ENCODE results near the gene KANSL1. TPM values are rescaled to one million over a fixed set of nuclear protein-coding genes. Genes with fewer than 3 reads are reported as not detected.
A peak's percentile ranks its signal among the peaks of the same experiment; 100 is the strongest.
"Not testable (repeated sequence)": the region's sequence is repeated elsewhere in the genome, so short reads cannot be mapped to it uniquely, and the experiment has no call there.

Gene KANSL1
- total RNA-seq, 2 donors from 2014 or later: 137 to 144 TPM

DNA sequence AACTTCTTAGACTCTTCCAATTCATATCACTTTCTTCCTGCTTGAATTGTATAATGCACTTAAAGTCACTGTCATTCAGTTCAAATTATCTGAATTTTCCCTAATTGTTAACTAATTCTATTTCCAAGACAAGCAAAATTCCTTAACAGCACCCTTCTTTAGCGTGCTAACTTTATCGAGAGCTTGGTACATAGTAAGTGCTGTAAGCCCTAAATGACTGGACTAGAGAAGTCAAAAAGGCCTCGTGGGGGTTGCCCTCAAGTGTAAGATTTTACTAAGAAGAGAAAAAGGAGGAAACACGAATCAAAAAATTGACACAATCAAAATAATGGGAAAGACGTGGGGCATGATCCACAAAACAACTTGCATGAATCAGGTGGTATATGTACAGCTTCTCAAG is 11.3 kb downstream of the KANSL1 start:
- H3K4me1 Mint-ChIP-seq: peaks cover 66% of the 10 kb centered on the region
- no peak for DNase-seq
- Histone ChIP-seq H3K27ac (ENCODE audit: low read depth, low read length) (no peak overlapping the region), H3K36me3 (ENCODE audit: control insufficient read depth, insufficient read depth, low read length) (peaks cover 15% of the 10 kb centered on the region), H3K4me3 (ENCODE audit: low read length) (no peak overlapping the region), H3K4me1 (ENCODE audit: control insufficient read depth, insufficient read depth, low read length) (peaks cover 2% of the 10 kb centered on the region), H3K27me3 (ENCODE audit: control insufficient read depth, insufficient read depth, low read length, poor library complexity, severe bottlenecking) (no peaks in the 10 kb centered on the region), H3K9ac (ENCODE audit: extremely low read depth, low read length, poor library complexity, severe bottlenecking) (no peak overlapping the region), H3K9me3 (ENCODE audit: control insufficient read depth, low read length) (no peaks in the 10 kb centered on the region)
- peaks cover 2% of the 10 kb centered on the region for H3K36me3 Mint-ChIP-seq (ENCODE audit: low read depth)
- no peaks in the 10 kb centered on the region for H3K27me3 Mint-ChIP-seq (ENCODE audit: insufficient read depth)
- 91% methylated on average over 5 of the region's 5 CpGs for WGBS, 2 experiments (ENCODE audit: insufficient coverage in 1 of 2, insufficient read length in 1 of 2)
- H3K9me3 Mint-ChIP-seq: no peaks in the 10 kb centered on the region
- no peak overlapping the region for H3K4me3 Mint-ChIP-seq
- TF ChIP-seq, protein P1, sequence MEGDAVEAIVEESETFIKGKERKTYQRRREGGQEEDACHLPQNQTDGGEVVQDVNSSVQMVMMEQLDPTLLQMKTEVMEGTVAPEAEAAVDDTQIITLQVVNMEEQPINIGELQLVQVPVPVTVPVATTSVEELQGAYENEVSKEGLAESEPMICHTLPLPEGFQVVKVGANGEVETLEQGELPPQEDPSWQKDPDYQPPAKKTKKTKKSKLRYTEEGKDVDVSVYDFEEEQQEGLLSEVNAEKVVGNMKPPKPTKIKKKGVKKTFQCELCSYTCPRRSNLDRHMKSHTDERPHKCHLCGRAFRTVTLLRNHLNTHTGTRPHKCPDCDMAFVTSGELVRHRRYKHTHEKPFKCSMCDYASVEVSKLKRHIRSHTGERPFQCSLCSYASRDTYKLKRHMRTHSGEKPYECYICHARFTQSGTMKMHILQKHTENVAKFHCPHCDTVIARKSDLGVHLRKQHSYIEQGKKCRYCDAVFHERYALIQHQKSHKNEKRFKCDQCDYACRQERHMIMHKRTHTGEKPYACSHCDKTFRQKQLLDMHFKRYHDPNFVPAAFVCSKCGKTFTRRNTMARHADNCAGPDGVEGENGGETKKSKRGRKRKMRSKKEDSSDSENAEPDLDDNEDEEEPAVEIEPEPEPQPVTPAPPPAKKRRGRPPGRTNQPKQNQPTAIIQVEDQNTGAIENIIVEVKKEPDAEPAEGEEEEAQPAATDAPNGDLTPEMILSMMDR (conservative IDR thresholded peaks at IDR 0.05): no peak
- peak overlapping the region; percentile 1 for H3K27ac Mint-ChIP-seq

DNA sequence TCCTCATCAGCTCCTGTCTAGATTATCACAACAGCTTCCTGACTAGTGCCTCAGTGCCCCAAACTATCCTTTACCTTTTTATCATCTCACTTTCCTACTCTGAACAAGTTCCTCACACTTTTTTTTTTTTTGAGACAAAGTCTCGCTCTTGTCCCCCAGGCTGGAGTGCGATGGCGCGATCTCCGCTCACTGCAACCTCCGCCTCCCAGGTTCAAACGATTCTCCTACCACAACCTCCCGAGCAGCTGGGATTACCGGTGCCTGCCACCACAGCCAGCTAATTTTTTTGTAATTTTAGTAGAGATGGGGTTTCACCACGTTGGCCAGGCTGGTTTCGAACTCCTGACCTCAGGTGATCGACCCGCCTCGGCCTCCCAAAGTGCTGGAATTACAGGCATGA is 11.9 kb downstream of the KANSL1 start:
- DNase-seq; H3K27ac ChIP-seq (ENCODE audit: low read depth, low read length); H3K4me1 ChIP-seq (ENCODE audit: control insufficient read depth, insufficient read depth, low read length): not testable (repeated sequence)

DNA sequence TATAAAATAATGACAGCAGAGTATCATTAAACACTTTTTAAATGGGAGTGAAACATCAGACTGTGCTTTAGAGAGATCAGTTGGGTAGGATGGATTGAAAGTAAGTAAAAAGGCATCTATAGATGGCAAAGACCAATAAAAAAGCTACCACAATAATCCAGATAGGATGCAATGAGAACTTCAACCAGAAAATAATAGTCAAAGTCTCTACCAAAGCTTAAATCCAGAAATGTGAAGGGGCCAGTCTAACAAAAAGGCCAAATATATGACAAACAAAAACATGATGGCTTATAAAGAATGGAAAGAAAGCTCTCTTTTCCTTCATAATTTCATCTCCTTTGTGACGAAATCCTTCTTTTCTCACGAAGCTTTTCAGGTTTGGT is 12.3 kb downstream of the KANSL1 start:
- H3K4me1 Mint-ChIP-seq: peaks cover 63% of the 10 kb centered on the region
- peaks cover 2% of the 10 kb centered on the region for H3K36me3 Mint-ChIP-seq (ENCODE audit: low read depth)
- H3K4me3 Mint-ChIP-seq: no peak overlapping the region
- H3K27me3 Mint-ChIP-seq (ENCODE audit: insufficient read depth): no peaks in the 10 kb centered on the region
- Histone ChIP-seq H3K36me3 (ENCODE audit: control insufficient read depth, insufficient read depth, low read length) (peaks cover 15% of the 10 kb centered on the region), H3K9me3 (ENCODE audit: control insufficient read depth, low read length) (no peaks in the 10 kb centered on the region), H3K27me3 (ENCODE audit: control insufficient read depth, insufficient read depth, low read length, poor library complexity, severe bottlenecking) (no peaks in the 10 kb centered on the region), H3K4me1 (ENCODE audit: control insufficient read depth, insufficient read depth, low read length) (peaks cover 2% of the 10 kb centered on the region), H3K27ac (ENCODE audit: low read depth, low read length) (no peak overlapping the region), H3K9ac (ENCODE audit: extremely low read depth, low read length, poor library complexity, severe bottlenecking) (no peak overlapping the region), H3K4me3 (ENCODE audit: low read length) (no peak overlapping the region)
- H3K9me3 Mint-ChIP-seq: no peaks in the 10 kb centered on the region
- 83 to 88% methylated on average over 2 of the region's 2 CpGs for WGBS, 2 experiments (ENCODE audit: insufficient coverage in 1 of 2, insufficient read length in 1 of 2)
- peak overlapping the region; percentile 74 for H3K27ac Mint-ChIP-seq
- TF ChIP-seq, protein P1 (conservative IDR thresholded peaks at IDR 0.05): no peak
- DNase-seq: no peak

More for the DNA sequence above, 11.9 kb downstream of the KANSL1 start:
- H3K4me3 ChIP-seq (ENCODE audit: low read length); H3K27me3 Mint-ChIP-seq (ENCODE audit: insufficient read depth); H3K27me3 ChIP-seq (ENCODE audit: control insufficient read depth, insufficient read depth, low read length, poor library complexity, severe bottlenecking); H3K4me3 Mint-ChIP-seq; H3K36me3 Mint-ChIP-seq (ENCODE audit: low read depth); H3K9me3 Mint-ChIP-seq; H3K9me3 ChIP-seq (ENCODE audit: control insufficient read depth, low read length); H3K9ac ChIP-seq (ENCODE audit: extremely low read depth, low read length, poor library complexity, severe bottlenecking): not testable (repeated sequence)
- Mint-ChIP-seq H3K27ac (peak overlapping the region; percentile 74), H3K4me1 (peaks cover 63% of the 10 kb centered on the region)
- peaks cover 15% of the 10 kb centered on the region for H3K36me3 ChIP-seq (ENCODE audit: control insufficient read depth, insufficient read depth, low read length)
- WGBS, 2 experiments (ENCODE audit: insufficient coverage in 1 of 2, insufficient read length in 1 of 2): 94 to 96% methylated on average over 12 to 14 of the region's 14 CpGs

DNA sequence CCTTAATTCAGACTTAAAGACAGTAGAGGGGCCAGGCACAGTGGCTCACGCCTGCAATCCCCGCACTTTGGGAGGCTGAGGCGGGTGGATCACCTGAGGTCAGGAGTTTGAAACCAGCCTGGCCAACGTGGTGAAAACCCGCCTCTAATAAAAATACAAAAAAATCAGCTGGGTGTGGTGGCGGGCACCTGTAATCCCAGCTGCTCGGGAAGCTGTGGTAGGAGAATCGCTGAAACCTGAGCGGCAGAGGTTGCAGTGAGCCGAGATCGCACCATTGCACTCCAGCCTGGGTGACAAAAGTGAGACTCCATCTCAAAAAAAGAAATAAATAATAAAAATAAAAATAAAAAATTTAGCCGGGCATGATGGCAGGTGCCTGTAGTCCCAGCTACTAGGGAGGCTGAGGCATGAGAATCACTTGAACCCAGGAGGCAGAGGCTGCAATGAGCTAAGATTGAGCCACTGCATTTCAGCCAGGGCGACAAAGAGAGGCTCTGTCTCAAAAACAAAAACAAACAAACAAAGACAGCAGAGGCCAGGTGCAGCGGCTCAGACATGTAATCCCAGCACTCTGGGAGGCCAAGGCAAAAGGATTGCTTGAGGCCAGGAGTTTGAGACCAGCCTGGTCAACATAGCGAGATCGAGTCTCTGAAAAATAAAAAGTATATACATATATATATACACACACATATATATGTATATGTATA is 12.9 kb downstream of the KANSL1 start:
- not testable (repeated sequence) for H3K27ac ChIP-seq (ENCODE audit: low read depth, low read length); H3K27ac Mint-ChIP-seq; H3K27me3 Mint-ChIP-seq (ENCODE audit: insufficient read depth); H3K4me3 Mint-ChIP-seq; H3K36me3 Mint-ChIP-seq (ENCODE audit: low read depth); H3K9me3 Mint-ChIP-seq; H3K4me1 ChIP-seq (ENCODE audit: control insufficient read depth, insufficient read depth, low read length); H3K9me3 ChIP-seq (ENCODE audit: control insufficient read depth, low read length); DNase-seq; H3K27me3 ChIP-seq (ENCODE audit: control insufficient read depth, insufficient read depth, low read length, poor library complexity, severe bottlenecking); H3K4me3 ChIP-seq (ENCODE audit: low read length); H3K9ac ChIP-seq (ENCODE audit: extremely low read depth, low read length, poor library complexity, severe bottlenecking)
- H3K4me1 Mint-ChIP-seq: peaks cover 59% of the 10 kb centered on the region
- WGBS, 2 experiments (ENCODE audit: insufficient coverage in 1 of 2, insufficient read length in 1 of 2): 91 to 96% methylated on average over 4 to 13 of the region's 16 CpGs
- peaks cover 15% of the 10 kb centered on the region for H3K36me3 ChIP-seq (ENCODE audit: control insufficient read depth, insufficient read depth, low read length)
